ENCODE results near the gene JOSD2.

JOSD2 gene

GRCh38 chr19:50496189-50497021 is 14.6 kb downstream of the JOSD2 start:
- DNase-seq (ENCODE audit: low read depth in 2 of 2) = no peak

GRCh38 chr19:50495020-50495531 is 15.9 kb downstream of the JOSD2 start:
- no peak for DNase-seq (ENCODE audit: low read depth in 2 of 2)

GRCh38 chr19:50494186-50495019 is 16.6 kb downstream of the JOSD2 start:
- no peak for DNase-seq (ENCODE audit: low read depth in 2 of 2)

- no peak for DNase-seq (ENCODE audit: low read depth in 2 of 2)
These were observed 17.8 kb downstream of the JOSD2 start for GRCh38 chr19:50493171-50493570.

GRCh38 chr19:50492303-50493052 is 18.5 kb downstream of the JOSD2 start:
- DNase-seq (ENCODE audit: low read depth in 2 of 2) = no peak

- DNase-seq (ENCODE audit: low read depth in 2 of 2) = no peak
These were observed 20.0 kb downstream of the JOSD2 start for GRCh38 chr19:50490991-50491472.

GRCh38 chr19:50490411-50490811 is 20.6 kb downstream of the JOSD2 start:
- no peak for DNase-seq (ENCODE audit: low read depth in 2 of 2)

GRCh38 chr19:50489461-50490011 is 21.5 kb downstream of the JOSD2 start:
- DNase-seq (ENCODE audit: low read depth in 2 of 2) = no peak

GRCh38 chr19:50488389-50489194 is 22.4 kb downstream of the JOSD2 start:
- no peak for DNase-seq (ENCODE audit: low read depth in 2 of 2)

- no peak for DNase-seq (ENCODE audit: low read depth in 2 of 2)
These were observed 24.0 kb downstream of the JOSD2 start for GRCh38 chr19:50486823-50487515.

- DNase-seq (ENCODE audit: low read depth in 2 of 2) = no peak
These were observed 25.6 kb downstream of the JOSD2 start for GRCh38 chr19:50485284-50485955.

- no peak for DNase-seq (ENCODE audit: low read depth in 2 of 2)
These were observed 28.1 kb downstream of the JOSD2 start for GRCh38 chr19:50482916-50483315.

GRCh38 chr19:50482271-50482855 is 28.6 kb downstream of the JOSD2 start:
- no peak for DNase-seq (ENCODE audit: low read depth in 2 of 2)

- DNase-seq (ENCODE audit: low read depth in 2 of 2) = no peak
These were observed 29.4 kb downstream of the JOSD2 start for GRCh38 chr19:50481351-50482149.

GRCh38 chr19:50480281-50481111 is 30.5 kb downstream of the JOSD2 start:
- DNase-seq (ENCODE audit: low read depth in 2 of 2) = no peak

GRCh38 chr19:50479761-50480251 is 31.2 kb downstream of the JOSD2 start:
- DNase-seq (ENCODE audit: low read depth in 2 of 2) = no peak
